SU-DHL-6 (cell line): Measurements from ENCODE around the gene OR6S1.

Experiments used
- EZH2phosphoT487 ChIP-seq: fragments of 200-600 bp; sonication (generic), shearing (Covaris generic); conservative IDR thresholded peaks from 2 replicates; pipeline ENCODE4 v1.6.1; 2018; ENCODE audit warnings: mild to moderate bottlenecking, antibody characterized with exemption, low read length, moderate library complexity, mixed read lengths
- TF ChIP-seq, protein P1 (sequence below): fragments of 200-600 bp; sonication (generic); IDR thresholded peaks from one replicate; pipeline ENCODE4 v1.5.1; 2017; ENCODE audit warnings: antibody characterized with exemption, mild to moderate bottlenecking, low read length, moderate library complexity; ENCODE audit not compliant: insufficient read depth, poor library complexity, severe bottlenecking

DNA sequence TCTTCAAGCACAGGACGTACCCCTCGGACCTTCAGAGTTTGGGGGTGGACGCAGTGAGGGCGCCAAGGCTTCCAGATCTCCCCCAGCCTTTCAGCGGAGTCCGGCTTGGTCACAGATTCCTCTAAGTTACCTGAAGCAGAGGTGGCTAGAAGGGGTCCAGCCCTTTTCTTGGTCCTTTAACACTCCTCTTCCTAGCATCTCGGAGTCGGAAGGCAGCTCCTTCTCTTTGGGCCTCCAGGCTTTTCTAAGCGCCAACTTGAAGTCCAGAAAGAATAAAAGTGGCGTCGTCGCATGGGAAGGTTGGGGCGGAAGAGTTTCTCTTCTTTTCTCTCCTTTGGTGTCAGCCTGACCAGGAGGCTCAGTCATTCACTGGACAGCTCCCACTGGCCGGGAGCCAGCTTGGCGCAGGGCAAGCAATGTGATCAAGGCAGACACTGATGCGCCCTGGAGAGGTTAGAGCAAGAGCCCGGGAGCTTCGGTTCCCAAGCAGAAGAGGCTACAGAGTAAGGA lies 9.6 kb downstream of the OR6S1 start:
- TF ChIP-seq, protein P1, sequence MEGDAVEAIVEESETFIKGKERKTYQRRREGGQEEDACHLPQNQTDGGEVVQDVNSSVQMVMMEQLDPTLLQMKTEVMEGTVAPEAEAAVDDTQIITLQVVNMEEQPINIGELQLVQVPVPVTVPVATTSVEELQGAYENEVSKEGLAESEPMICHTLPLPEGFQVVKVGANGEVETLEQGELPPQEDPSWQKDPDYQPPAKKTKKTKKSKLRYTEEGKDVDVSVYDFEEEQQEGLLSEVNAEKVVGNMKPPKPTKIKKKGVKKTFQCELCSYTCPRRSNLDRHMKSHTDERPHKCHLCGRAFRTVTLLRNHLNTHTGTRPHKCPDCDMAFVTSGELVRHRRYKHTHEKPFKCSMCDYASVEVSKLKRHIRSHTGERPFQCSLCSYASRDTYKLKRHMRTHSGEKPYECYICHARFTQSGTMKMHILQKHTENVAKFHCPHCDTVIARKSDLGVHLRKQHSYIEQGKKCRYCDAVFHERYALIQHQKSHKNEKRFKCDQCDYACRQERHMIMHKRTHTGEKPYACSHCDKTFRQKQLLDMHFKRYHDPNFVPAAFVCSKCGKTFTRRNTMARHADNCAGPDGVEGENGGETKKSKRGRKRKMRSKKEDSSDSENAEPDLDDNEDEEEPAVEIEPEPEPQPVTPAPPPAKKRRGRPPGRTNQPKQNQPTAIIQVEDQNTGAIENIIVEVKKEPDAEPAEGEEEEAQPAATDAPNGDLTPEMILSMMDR: no peak
- no peak for TF ChIP-seq EZH2phosphoT487
